GM12878 (cell line): Measurements from ENCODE around the gene NDRG4. TPM values are rescaled to one million over a fixed set of nuclear protein-coding genes. Genes with fewer than 3 reads are reported as not detected.

Experiments
- ATAC-seq: fragments of 200-7000 bp; cut with Tn5 transposase; 3 replicates; pipeline ENCODE4 v1.9.1; 2020; ENCODE audit warnings: mild to moderate bottlenecking, moderate library complexity
- BruUV-seq: library from RNA; stranded (reverse); fragments of 400-500 nt; replicated peaks from 2 replicates; lab custom pipeline; 2021; lab: Mats Ljungman, UMichigan
- CTCF ChIA-PET: fragments of 300-600 bp; sonication (Branson Sonifier 250); formaldehyde crosslinking; extraction: SDS; loops from one replicate; lab custom pipeline; 2021; ENCODE audit warnings: inconsistent platforms; lab: Yijun Ruan, JAX
- POLR2A ChIA-PET: fragments of 350-600 bp; formaldehyde crosslinking; extraction: SDS; loops from one replicate; lab custom pipeline; 2021; ENCODE audit warnings: inconsistent platforms; lab: Charles Lee
- RAD21 ChIA-PET: fragments of 300-600 bp; sonication (Branson Sonifier 250); formaldehyde crosslinking; loops from one replicate; lab custom pipeline; 2023; ENCODE audit warnings: antibody characterized with exemption; ENCODE audit not compliant: unreplicated experiment; lab: Charles Lee
- SMC1A ChIA-PET: fragments of 300-600 bp; sonication (Branson Sonifier 250); formaldehyde crosslinking; loops from one replicate; lab custom pipeline; 2023; ENCODE audit not compliant: unreplicated experiment, uncharacterized antibody; lab: Charles Lee
- DNase-seq: peaks from one replicate; pipeline ENCODE4 v3.0.0-alpha.2; 2011; ENCODE audit warnings: low read depth, low spot score
- FAIRE-seq: peaks from 3 replicates; lab custom pipeline; 2011; peaks lifted over from hg19 to GRCh38; lab: Jason Lieb, UNC
- H2AFZ ChIP-seq: 2 replicates; pipeline ENCODE4 v1.6.0; 2011; ENCODE audit warnings: low read depth, low read length, control low read depth; ENCODE audit not compliant: control insufficient read depth
- H3K27ac ChIP-seq: 2 replicates; pipeline ENCODE4 v1.5.1; 2011; ENCODE audit warnings: control low read depth; ENCODE audit not compliant: control insufficient read depth, insufficient read depth
- H3K27me3 ChIP-seq, 2 experiments: replicated peaks in 1 of 2; 2 replicates each; pipeline versions ENCODE4 v1.6.0 to v1.6.1; 2011; ENCODE audit warnings: low read length in 1 of 2; ENCODE audit not compliant: control insufficient read depth in 2 of 2, insufficient read depth in 2 of 2
- H3K36me3 ChIP-seq, 2 experiments: 2 replicates each; pipeline ENCODE4 v1.5.1; 2011; ENCODE audit warnings: low read length in 1 of 2; ENCODE audit not compliant: control insufficient read depth in 2 of 2, insufficient read depth in 2 of 2
- H3K4me1 ChIP-seq: 2 replicates; pipeline ENCODE4 v1.6.1; 2011; ENCODE audit warnings: mild to moderate bottlenecking, low read length, moderate library complexity, mixed read lengths; ENCODE audit not compliant: control insufficient read depth, insufficient read depth
- H3K4me2 ChIP-seq: 2 replicates; pipeline ENCODE4 v1.6.0; 2011; ENCODE audit warnings: control low read depth; ENCODE audit not compliant: control insufficient read depth, insufficient read depth
- H3K4me3 ChIP-seq: fragments of 200-600 bp; sonication (generic); 2 replicates; pipeline ENCODE4 v1.5.1; 2016
- H3K79me2 ChIP-seq: 2 replicates; pipeline ENCODE4 v1.6.0; 2011; ENCODE audit warnings: low read length; ENCODE audit not compliant: control insufficient read depth, insufficient read depth
- H3K9ac ChIP-seq: 2 replicates; pipeline ENCODE4 v1.8.0; 2011; ENCODE audit warnings: low read length, control low read depth, mixed read lengths; ENCODE audit not compliant: control insufficient read depth, insufficient read depth
- H3K9me3 ChIP-seq: replicated peaks from 3 replicates; pipeline ENCODE4 v1.5.1; 2011; ENCODE audit warnings: mild to moderate bottlenecking, low read length; ENCODE audit not compliant: control insufficient read depth, insufficient read depth
- H4K20me1 ChIP-seq: 2 replicates; pipeline ENCODE4 v1.6.0; 2011; ENCODE audit not compliant: control insufficient read depth, insufficient read depth
- CEBPB ChIP-seq, 2 experiments: fragments of 150-350 bp in 1 of 2; IDR thresholded peaks; 2 replicates each; pipeline ENCODE4 v1.6.1; 2012 to 2014; ENCODE audit warnings: low read depth in 2 of 2, low read length in 2 of 2, borderline replicate concordance in 1 of 2, inconsistent platforms in 1 of 2
- DPF2 ChIP-seq: fragments of 450-650 bp; IDR thresholded peaks from 2 replicates; pipeline ENCODE4 v1.6.1; 2017; ENCODE audit warnings: mild to moderate bottlenecking
- ETV6 ChIP-seq, 2 experiments: fragments of 450-650 bp in 1 of 2; IDR thresholded peaks in 1 of 2; conservative IDR thresholded peaks in 1 of 2; 2 replicates each; pipeline ENCODE4 v1.6.1; 2014; ENCODE audit warnings: antibody characterized with exemption in 1 of 2, borderline replicate concordance in 1 of 2, low read depth in 1 of 2, mild to moderate bottlenecking in 1 of 2, moderate library complexity in 1 of 2
- RAD21 ChIP-seq: IDR thresholded peaks from 2 replicates; pipeline ENCODE4 v1.6.1; 2011; ENCODE audit warnings: mild to moderate bottlenecking, low read depth, low read length, moderate library complexity; ENCODE audit not compliant: insufficient read depth
- WGBS: methylation state at CpG from one replicate; pipeline ENCODE4 v1.1.6; 2016; ENCODE audit warnings: low lambda C conversion rate; ENCODE audit not compliant: insufficient replicate concordance, insufficient coverage; ENCODE audit errors: missing lambda C conversion rate; 5-methylcytosine and 5-hydroxymethylcytosine counted together
- in situ Hi-C: fragments of 300-500 bp; cut with MboI; formaldehyde crosslinking; loops from 9 replicates; pipeline ENCODE4 v1.14.3; 2018; ENCODE audit warnings: mixed read lengths
- intact Hi-C: fragments of 100-400 bp; cut with micrococcal nuclease; formaldehyde crosslinking; loops from one replicate; pipeline ENCODE4 v1.14.2; 2022; ENCODE audit not compliant: unreplicated experiment
- polyA plus RNA-seq, 11 experiments: library from polyadenylated mRNA; depleted of rRNA in 4 of 11; unstranded in 6 of 11; stranded (reverse) in 5 of 11; fragments of >200 nt; fragmentation: Nextera tagmentation in 4 of 11; fragmentation: Illumina TruSeq in 1 of 11; extraction: Ambion mirVana in 4 of 11; extraction: Trizol in 1 of 11; gene quantifications; 1 replicate in 1 of 11; 2 replicates in 10 of 11; pipeline versions ENCODE4 v1.2.1 to v1.2.3, GENCODE V29; 2011 to 2016; ENCODE audit warnings: inconsistent platforms in 2 of 11, missing spikeins in 2 of 11, low read depth in 1 of 11
- total RNA-seq, 4 experiments: library from RNA; depleted of rRNA in 3 of 4; stranded (reverse); fragments of >200 nt in 3 of 4; fragmentation: Illumina TruSeq in 1 of 4; extraction: Trizol in 1 of 4; gene quantifications; 2 replicates each; pipeline versions ENCODE4 v1.2.1 to v1.2.3, GENCODE V29; 2013 to 2021
- TF ChIP-seq, protein P1 (sequence below): fragments of 450-650 bp; IDR thresholded peaks from 2 replicates; pipeline ENCODE4 v1.6.1; 2016; ENCODE audit warnings: mild to moderate bottlenecking
- TF ChIP-seq, protein P2 (sequence below): IDR thresholded peaks from 2 replicates; pipeline ENCODE4 v1.6.1; 2011; ENCODE audit warnings: low read depth, low read length, improper control_type of control experiment, borderline replicate concordance

Gene NDRG4
- total and polyA plus RNA-seq, 10 of the 15 experiments (the other 5 are each of a cell fraction or from before 2014, with no cell fraction given): 0.33 to 3.8 (median 2.5) TPM

DNA sequence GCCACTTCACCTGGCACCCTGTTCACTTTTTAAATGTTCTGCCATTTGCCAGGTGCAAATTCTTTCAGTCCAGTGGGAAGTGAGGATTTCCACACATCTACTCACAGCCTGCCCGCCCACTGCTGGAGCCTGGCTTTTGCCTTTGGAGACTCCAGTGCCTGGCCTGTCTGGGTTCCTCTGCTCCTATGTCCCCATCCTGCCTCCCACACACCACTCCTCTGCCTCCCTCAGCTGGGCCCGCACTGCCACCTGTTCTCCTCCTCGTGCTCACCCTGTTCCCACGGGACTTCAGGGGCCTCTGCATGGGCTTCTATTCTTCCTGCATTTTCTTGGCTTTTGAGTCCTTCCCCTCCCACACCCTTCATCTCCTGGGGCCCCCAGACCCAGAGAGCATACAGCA lies 7.9 kb upstream of the NDRG4 start:
- in situ Hi-C loops: loop anchor here (5.0 kb wide), 1 partner anchor 160 kb away; no protein-coding TSS in a partner anchor

More for the DNA sequence above, 7.9 kb upstream of the NDRG4 start:
- Histone ChIP-seq H3K4me2 (no peak overlapping the region), H4K20me1 (no peaks in the 10 kb centered on the region), H3K9me3 (no peaks in the 10 kb centered on the region), H3K9ac (no peak overlapping the region), H3K4me1 (peaks cover 15% of the 10 kb centered on the region), H3K79me2 (no peaks in the 10 kb centered on the region), H2AFZ (no peak overlapping the region), H3K27ac (no peak overlapping the region), H3K4me3 (no peak overlapping the region), H3K27me3 (no peaks in the 10 kb centered on the region; a peak in 1 of 4 replicates), H3K36me3 (no peaks in the 10 kb centered on the region)
- BruUV-seq: no TSS peak
- intact Hi-C loops: no loop called here
- ChIA-PET POLR2A (no interaction called here), RAD21 (no interaction called here), SMC1A (interaction anchor here (0.6 to 2.1 kb wide), 2 partner anchors 154 to 193 kb away, joined by 3 to 6 read pairs; no protein-coding TSS in a partner anchor), CTCF (interaction anchor here (1.4 to 12.5 kb wide), 2 partner anchors 156 to 468 kb away, joined by 3 to 209 read pairs; no protein-coding TSS in a partner anchor)
- ATAC-seq (no peak), DNase-seq (no peak), FAIRE-seq (no peak)
- TF ChIP-seq, protein P1, sequence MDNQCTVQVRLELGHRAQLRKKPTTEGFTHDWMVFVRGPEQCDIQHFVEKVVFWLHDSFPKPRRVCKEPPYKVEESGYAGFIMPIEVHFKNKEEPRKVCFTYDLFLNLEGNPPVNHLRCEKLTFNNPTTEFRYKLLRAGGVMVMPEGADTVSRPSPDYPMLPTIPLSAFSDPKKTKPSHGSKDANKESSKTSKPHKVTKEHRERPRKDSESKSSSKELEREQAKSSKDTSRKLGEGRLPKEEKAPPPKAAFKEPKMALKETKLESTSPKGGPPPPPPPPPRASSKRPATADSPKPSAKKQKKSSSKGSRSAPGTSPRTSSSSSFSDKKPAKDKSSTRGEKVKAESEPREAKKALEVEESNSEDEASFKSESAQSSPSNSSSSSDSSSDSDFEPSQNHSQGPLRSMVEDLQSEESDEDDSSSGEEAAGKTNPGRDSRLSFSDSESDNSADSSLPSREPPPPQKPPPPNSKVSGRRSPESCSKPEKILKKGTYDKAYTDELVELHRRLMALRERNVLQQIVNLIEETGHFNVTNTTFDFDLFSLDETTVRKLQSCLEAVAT: no peak
- TF ChIP-seq, protein P2, sequence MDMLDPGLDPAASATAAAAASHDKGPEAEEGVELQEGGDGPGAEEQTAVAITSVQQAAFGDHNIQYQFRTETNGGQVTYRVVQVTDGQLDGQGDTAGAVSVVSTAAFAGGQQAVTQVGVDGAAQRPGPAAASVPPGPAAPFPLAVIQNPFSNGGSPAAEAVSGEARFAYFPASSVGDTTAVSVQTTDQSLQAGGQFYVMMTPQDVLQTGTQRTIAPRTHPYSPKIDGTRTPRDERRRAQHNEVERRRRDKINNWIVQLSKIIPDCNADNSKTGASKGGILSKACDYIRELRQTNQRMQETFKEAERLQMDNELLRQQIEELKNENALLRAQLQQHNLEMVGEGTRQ: no peak
- TF ChIP-seq CEBPB (IDR thresholded peaks at IDR 0.05; ENCODE audit: borderline replicate concordance in 1 of 2, low read depth in 2 of 2, low read length in 2 of 2) (no peak), RAD21 (no peak), DPF2 (no peak), ETV6 (conservative IDR thresholded peaks at IDR 0.05 in 1 of 2, IDR thresholded peaks at IDR 0.05 in 1 of 2; ENCODE audit: borderline replicate concordance in 1 of 2, low read depth in 1 of 2) (no peak)
- 25% methylated on average over 4 of the region's 4 CpGs for WGBS
